ENCODE measurements around the gene DPM1.

Gene DPM1

GRCh38 chr20:50929299-50930138 lies 28.8 kb downstream of the DPM1 start:
- peak; percentile 3 to 19 for DNase-seq

- no peak for DNase-seq
These were observed 29.9 kb downstream of the DPM1 start for GRCh38 chr20:50928469-50928868.

- DNase-seq = no peak
These were observed 31.8 kb downstream of the DPM1 start for GRCh38 chr20:50926530-50926929.

- DNase-seq = no peak
These were observed 33.9 kb downstream of the DPM1 start for GRCh38 chr20:50924261-50924920.

GRCh38 chr20:50921803-50922501 lies 36.4 kb downstream of the DPM1 start:
- DNase-seq = no peak

- no peak for DNase-seq
These were observed 37.3 kb downstream of the DPM1 start for GRCh38 chr20:50920997-50921396.

GRCh38 chr20:50919567-50919966 lies 38.8 kb downstream of the DPM1 start:
- DNase-seq = no peak

GRCh38 chr20:50918403-50918802 lies 39.9 kb downstream of the DPM1 start:
- no peak for DNase-seq

GRCh38 chr20:50916934-50917333 lies 41.4 kb downstream of the DPM1 start:
- no peak for DNase-seq

GRCh38 chr20:50916257-50916656 lies 42.1 kb downstream of the DPM1 start:
- DNase-seq = no peak

- no peak for DNase-seq
These were observed 42.9 kb downstream of the DPM1 start for GRCh38 chr20:50915424-50915823.

GRCh38 chr20:50913690-50914375 lies 44.5 kb downstream of the DPM1 start:
- DNase-seq = no peak

- no peak for DNase-seq
These were observed 46.6 kb downstream of the DPM1 start for GRCh38 chr20:50911716-50912115.

- DNase-seq = no peak
These were observed 47.3 kb downstream of the DPM1 start for GRCh38 chr20:50911030-50911429.

- DNase-seq = no peak
These were observed 48.9 kb downstream of the DPM1 start for GRCh38 chr20:50909413-50909812.

GRCh38 chr20:50904067-50904570 lies 54.2 kb downstream of the DPM1 start:
- no peak for DNase-seq

- DNase-seq = no peak
These were observed 54.8 kb downstream of the DPM1 start for GRCh38 chr20:50903353-50904051.

- no peak for DNase-seq
These were observed 57.0 kb downstream of the DPM1 start for GRCh38 chr20:50901301-50901700.

GRCh38 chr20:50900261-50900660 lies 58.1 kb downstream of the DPM1 start:
- DNase-seq = no peak

GRCh38 chr20:50898475-50898874 lies 59.9 kb downstream of the DPM1 start:
- DNase-seq = no peak

- no peak for DNase-seq
These were observed 63.1 kb downstream of the DPM1 start for GRCh38 chr20:50895111-50895830.

GRCh38 chr20:50893620-50894019 lies 64.7 kb downstream of the DPM1 start:
- no peak for DNase-seq

Measured in cerebellar nuclear complex (tissue), 1 donor.